ENCODE measurements around the gene GRIK2. TPM values are rescaled to one million over a fixed set of nuclear protein-coding genes. Genes with fewer than 3 reads are reported as not detected.

GRIK2 gene
- total and polyA plus RNA-seq, 2 donors (not counting 3 experiments of a cell fraction or from before 2014, with no cell fraction given), result not detected

GRCh38 chr6:101585501-101585900, 192.0 kb downstream of the GRIK2 start:
- Histone ChIP-seq H3K36me3 (ENCODE audit: control insufficient read depth in 2 of 2, extremely low read depth in 1 of 2, insufficient read depth in 2 of 2, low read length in 2 of 2) (no peaks in the 10 kb centered on the region), H4K20me1 (replicated peaks; ENCODE audit: control insufficient read depth, extremely low read depth, insufficient read depth, low read length) (no peaks in the 10 kb centered on the region), H3K27ac (ENCODE audit: insufficient read depth, low read depth, low read length) (no peak overlapping the region), H3K9me3 (replicated peaks; ENCODE audit: control insufficient read depth, insufficient read depth, low read length) (no peaks in the 10 kb centered on the region), H3K4me2 (ENCODE audit: insufficient read depth, low read length) (no peak overlapping the region), H3K79me2 (ENCODE audit: control insufficient read depth, insufficient read depth, low read length) (no peaks in the 10 kb centered on the region), H3K9ac (replicated peaks; ENCODE audit: extremely low read depth, insufficient read depth, low read length) (no peak overlapping the region), H3K4me3 (replicated peaks in 1 of 3; ENCODE audit: insufficient read depth in 1 of 3, low read depth in 1 of 3, low read length in 3 of 3) (no peak overlapping the region), H3K9me1 (replicated peaks; ENCODE audit: control insufficient read depth, extremely low read depth, insufficient read depth, low read length) (no peaks in the 10 kb centered on the region), H2AFZ (ENCODE audit: low read depth, low read length) (no peak overlapping the region), H3K27me3 (ENCODE audit: control insufficient read depth in 2 of 2, insufficient read depth in 2 of 2, low read length in 2 of 2) (no peaks in the 10 kb centered on the region), H3K4me1 (ENCODE audit: control insufficient read depth, extremely low read depth, insufficient read depth, low read length) (no peaks in the 10 kb centered on the region)
- ChIA-PET CTCF (no interaction called here), POLR2A (no interaction called here)
- FAIRE-seq, result no peak
- no peak for TF ChIP-seq MAX (IDR thresholded peaks at IDR 0.05; ENCODE audit: insufficient read depth, insufficient read length)
- no peak for TF ChIP-seq JUN (IDR thresholded peaks at IDR 0.05; ENCODE audit: borderline replicate concordance, insufficient read depth, insufficient read length, low read depth)
- TF ChIP-seq CTCF (IDR thresholded peaks at IDR 0.05; ENCODE audit: extremely low read depth in 1 of 2, insufficient read depth in 1 of 2, low read depth in 1 of 2, low read length in 2 of 2), result no peak
- DNase-seq (ENCODE audit: low read depth, low spot score), result no peak
- no TSS peak for BruUV-seq (replicated peaks)
- dilution Hi-C loops (cut with MboI; ENCODE audit: extremely low pct_ligation_motif_present, low sequenced_read_pairs) (no loop called here), intact Hi-C loops (cut with micrococcal nuclease) (no loop called here)

GRCh38 chr6:101588343-101588742, 194.8 kb downstream of the GRIK2 start:
- Histone ChIP-seq H3K79me2 (ENCODE audit: control insufficient read depth, insufficient read depth, low read length) (no peaks in the 10 kb centered on the region), H3K4me1 (ENCODE audit: control insufficient read depth, extremely low read depth, insufficient read depth, low read length) (no peaks in the 10 kb centered on the region), H3K9ac (replicated peaks; ENCODE audit: extremely low read depth, insufficient read depth, low read length) (no peak overlapping the region), H4K20me1 (replicated peaks; ENCODE audit: control insufficient read depth, extremely low read depth, insufficient read depth, low read length) (no peaks in the 10 kb centered on the region), H2AFZ (ENCODE audit: low read depth, low read length) (no peak overlapping the region), H3K27me3 (ENCODE audit: control insufficient read depth in 2 of 2, insufficient read depth in 2 of 2, low read length in 2 of 2) (no peaks in the 10 kb centered on the region), H3K4me2 (ENCODE audit: insufficient read depth, low read length) (no peak overlapping the region), H3K4me3 (replicated peaks in 1 of 3; ENCODE audit: insufficient read depth in 1 of 3, low read depth in 1 of 3, low read length in 3 of 3) (no peak overlapping the region), H3K9me1 (replicated peaks; ENCODE audit: control insufficient read depth, extremely low read depth, insufficient read depth, low read length) (no peaks in the 10 kb centered on the region), H3K27ac (ENCODE audit: insufficient read depth, low read depth, low read length) (no peak overlapping the region), H3K9me3 (replicated peaks; ENCODE audit: control insufficient read depth, insufficient read depth, low read length) (no peaks in the 10 kb centered on the region), H3K36me3 (ENCODE audit: control insufficient read depth in 2 of 2, extremely low read depth in 1 of 2, insufficient read depth in 2 of 2, low read length in 2 of 2) (no peaks in the 10 kb centered on the region)
- dilution Hi-C loops (cut with MboI; ENCODE audit: extremely low pct_ligation_motif_present, low sequenced_read_pairs) (no loop called here), intact Hi-C loops (cut with micrococcal nuclease) (no loop called here)
- no peak for DNase-seq (ENCODE audit: low read depth, low spot score)
- TF ChIP-seq CTCF (IDR thresholded peaks at IDR 0.05; ENCODE audit: extremely low read depth in 1 of 2, insufficient read depth in 1 of 2, low read depth in 1 of 2, low read length in 2 of 2) (no peak), MYC (IDR thresholded peaks at IDR 0.05; ENCODE audit: low read depth, low read length) (no peak), GATA2 (IDR thresholded peaks at IDR 0.05; ENCODE audit: insufficient read depth, insufficient read length, low read depth, low read length) (no peak), EZH2 (IDR thresholded peaks at IDR 0.05; ENCODE audit: borderline replicate concordance, low read depth, low read length, severe bottlenecking) (no peak), POLR2AphosphoS5 (IDR thresholded peaks at IDR 0.05; ENCODE audit: insufficient read depth, low read depth, low read length) (no peak), MAX (IDR thresholded peaks at IDR 0.05; ENCODE audit: insufficient read depth, insufficient read length) (no peak)
- CTCF ChIA-PET, result no interaction called here
- no peak for FAIRE-seq
- POLR2A ChIA-PET, result no interaction called here
- BruUV-seq (replicated peaks), result no TSS peak

All from endothelial cell of umbilical vein (primary cell).